GM19452 (cell line): ENCODE results near the gene HAPLN2.
A peak's percentile ranks its signal among the peaks of the same experiment; 100 is the strongest.

Experiments
- ATAC-seq: cut with Tn5 transposase; IDR thresholded peaks from one replicate; pipeline ENCODE4 v1.9.1; 2021; ENCODE audit not compliant: unreplicated experiment

Gene HAPLN2

GRCh38 chr1:156659988-156660751 is 41.0 kb downstream of the HAPLN2 start:
- ATAC-seq = peak; percentile 65

GRCh38 chr1:156660752-156661112 is 41.5 kb downstream of the HAPLN2 start:
- no peak for ATAC-seq

DNA sequence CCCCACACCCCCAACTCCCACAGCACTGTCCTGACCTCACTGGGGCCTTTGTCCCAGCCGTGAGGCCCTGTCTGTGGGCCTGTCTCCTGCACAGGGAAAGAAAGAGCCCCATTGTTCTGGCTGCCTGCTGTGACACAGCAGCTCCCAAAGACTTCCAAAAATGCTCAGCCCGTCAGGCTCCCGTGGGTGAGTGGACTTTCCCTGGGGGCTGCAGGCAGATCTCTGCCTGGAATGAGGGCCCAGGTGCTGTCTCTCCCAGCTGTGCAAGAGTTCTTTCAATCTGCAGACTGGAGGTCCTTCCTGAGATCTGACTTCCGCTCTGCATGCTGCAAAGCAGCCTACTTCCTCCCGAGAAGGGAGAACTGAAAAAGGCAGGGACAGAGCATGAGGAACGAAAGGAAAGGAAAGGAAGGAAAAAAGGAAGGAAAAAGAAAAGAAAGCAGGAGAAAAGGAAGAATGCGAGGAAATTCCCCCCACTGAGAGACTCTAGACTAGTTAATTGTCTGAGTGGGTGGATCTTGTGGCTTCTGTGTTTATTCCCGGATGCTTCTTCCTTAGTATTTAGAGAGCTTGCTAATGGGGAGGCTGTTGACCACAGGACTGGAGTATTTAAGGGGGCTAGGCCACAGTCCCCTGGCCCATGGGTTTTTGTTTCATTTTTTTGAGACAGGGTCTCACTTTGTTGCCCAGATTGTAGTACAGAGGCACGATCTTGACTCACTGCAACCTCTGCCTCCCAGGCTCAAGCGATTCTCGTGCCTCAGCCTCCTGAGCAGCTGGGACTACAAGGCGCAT is 43.0 kb downstream of the HAPLN2 start:
- ATAC-seq = no peak

DNA sequence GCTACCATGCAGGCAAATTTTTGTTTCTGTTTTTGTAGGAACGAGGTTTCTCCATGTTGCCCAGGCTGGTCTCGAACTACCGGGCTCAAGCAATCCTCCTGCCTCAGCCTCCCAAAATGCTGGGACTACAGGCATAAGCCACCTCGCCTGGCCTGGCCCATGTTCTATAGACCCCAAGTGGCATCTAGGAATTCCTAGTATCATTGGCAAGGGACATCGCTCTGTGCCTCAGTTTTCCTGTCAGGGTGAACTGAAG is 43.5 kb downstream of the HAPLN2 start:
- no peak for ATAC-seq

GRCh38 chr1:156663178-156663577 is 44.0 kb downstream of the HAPLN2 start:
- no peak for ATAC-seq

GRCh38 chr1:156664046-156664766 is 45.0 kb downstream of the HAPLN2 start:
- no peak for ATAC-seq

DNA sequence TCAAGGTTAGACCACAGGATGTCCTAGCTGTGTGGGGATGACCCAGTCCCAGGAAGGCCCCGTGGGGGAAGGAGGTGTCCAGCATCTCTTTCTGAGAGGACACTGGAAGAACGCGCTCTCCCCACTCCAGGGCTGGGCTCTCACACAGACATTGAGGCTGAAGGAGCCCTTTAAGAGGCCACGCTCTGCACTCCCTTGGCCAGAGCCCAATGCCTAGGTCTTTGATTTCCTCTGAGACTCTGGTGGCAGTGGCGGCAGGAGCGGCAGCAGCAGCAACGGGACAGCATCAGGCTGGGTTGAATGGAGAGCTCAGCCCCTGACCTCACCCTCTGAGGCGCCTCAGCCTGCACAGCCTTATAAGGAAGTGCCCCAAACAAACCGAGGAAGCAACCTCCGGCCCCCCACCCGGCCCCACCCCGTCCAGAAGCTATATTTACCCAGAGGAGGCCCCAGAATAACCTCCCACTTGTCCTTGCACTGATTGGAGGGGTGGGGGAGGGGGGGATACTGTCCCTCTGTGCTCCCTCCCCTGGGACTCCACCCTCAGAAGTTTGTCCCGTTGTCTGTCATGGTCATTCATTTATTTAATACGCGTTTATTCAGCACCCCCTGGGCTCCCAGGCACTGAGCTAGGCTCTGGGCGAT is 45.7 kb downstream of the HAPLN2 start:
- ATAC-seq = no peak

GRCh38 chr1:156665539-156665938 is 46.3 kb downstream of the HAPLN2 start:
- ATAC-seq = no peak

GRCh38 chr1:156666862-156667609 is 47.8 kb downstream of the HAPLN2 start:
- no peak for ATAC-seq

DNA sequence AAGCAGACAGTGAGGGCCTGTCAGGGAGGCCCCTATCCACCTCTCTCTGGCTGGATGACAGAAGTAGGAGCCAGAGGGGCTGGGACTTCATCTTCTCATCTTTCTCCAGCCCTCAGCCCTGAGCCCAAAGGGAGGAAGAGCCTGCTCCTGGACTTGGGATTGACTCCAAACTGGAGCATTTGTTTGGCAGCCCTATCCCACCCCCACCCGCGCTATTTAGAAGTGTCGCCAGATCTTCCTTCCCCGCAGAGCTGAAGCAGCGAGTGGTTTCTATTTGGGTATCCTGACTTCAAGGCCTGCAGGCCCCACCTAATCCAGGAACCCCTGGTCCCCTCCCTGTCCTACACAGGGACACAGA is 48.4 kb downstream of the HAPLN2 start:
- ATAC-seq = no peak

DNA sequence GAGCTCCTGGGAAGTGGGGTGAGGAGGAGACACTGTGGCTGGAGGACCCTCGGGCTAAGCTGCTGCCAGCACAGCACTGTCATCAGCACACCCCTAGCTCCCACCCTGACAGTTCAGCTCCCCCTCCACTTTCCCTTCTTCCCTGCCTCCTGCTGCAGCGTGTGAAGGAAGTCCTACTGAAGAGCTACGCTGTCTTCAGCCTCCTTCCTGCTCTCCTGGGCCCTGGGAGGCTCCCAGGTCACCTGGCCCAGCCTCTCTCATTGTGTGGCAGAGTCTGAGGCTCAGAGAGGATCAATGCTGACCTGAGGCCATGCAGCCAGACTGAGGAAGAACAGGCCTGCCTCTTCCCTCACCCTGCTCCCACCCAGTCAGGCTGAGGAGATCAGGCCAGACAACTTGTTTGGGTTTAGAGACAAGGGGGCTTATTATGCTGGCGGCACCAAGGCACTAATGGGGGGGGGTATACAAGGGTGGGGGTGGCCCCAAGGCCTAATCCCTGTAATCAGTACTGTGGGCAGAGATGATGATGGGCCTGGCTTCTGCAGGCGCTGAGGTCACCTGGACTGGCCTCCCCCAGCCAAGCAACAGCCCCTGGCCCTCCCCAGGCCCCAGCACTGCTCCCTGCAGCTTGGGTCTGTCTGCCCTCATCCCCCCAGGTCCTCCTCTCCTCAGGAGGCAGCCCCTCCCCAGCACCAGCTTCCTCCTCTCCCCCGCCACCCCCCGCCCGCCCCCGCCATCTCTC is 48.9 kb downstream of the HAPLN2 start:
- ATAC-seq = no peak

DNA sequence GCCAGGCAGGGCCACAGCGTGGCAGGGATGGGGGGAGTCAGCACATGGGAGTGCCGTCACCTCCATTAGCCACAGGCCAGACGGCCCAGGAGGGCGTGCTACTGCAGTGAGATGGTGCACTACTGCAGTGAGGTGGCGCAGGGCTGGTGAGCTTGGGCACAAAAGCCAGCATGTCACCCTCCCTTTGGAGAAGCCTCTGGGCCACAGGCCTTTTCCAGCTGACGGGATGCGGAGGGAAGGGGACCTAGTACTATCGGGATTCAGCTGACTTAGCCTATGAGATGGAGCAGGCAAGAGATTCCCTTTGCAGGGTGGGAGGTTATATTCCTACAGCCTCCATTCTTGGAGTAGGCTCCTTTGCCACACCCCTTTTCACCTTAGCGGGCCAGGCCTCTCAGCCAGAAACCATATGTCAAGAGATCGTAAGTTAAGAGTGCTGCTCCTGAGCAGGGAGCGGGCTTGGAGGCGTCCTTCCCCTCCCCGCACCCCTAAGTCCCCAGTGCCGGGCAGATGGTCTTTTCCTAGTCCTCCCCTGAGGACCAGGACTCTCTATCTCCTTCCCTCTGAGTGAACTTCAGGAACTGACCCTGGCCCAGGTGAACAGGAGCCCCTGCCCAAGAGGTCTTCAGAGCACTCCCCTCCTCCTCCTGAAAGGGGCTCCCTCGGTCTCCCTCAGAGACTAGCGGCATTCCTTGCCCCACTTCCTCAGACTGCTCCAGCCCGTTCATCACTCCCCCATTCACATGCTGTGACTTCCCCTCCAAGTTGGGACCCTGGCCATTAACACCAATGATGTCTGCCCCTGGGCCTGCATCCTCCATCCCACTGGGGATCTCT is 49.8 kb downstream of the HAPLN2 start:
- ATAC-seq = no peak

GRCh38 chr1:156669794-156670193 is 50.6 kb downstream of the HAPLN2 start:
- ATAC-seq = no peak

DNA sequence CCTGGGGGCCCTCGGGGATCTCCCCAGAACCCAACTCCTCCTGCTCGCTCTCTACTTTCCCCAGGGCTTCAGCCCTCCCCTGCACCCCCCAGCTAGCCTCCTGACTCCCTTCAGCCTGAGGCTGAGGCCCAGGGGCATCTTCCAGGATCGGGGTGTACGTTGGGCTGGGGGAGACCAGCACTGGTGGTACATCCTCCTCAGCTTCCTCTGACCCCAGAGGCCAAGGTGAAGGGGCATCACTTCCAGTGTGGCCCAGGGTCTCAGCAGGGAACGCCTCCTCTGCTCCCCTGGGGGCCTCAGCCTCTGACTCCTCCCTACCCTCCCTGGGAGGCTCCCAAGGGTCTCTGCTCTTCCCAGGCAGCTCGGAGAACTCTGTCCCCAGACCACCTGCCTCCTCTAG is 51.1 kb downstream of the HAPLN2 start:
- no peak for ATAC-seq

- ATAC-seq = no peak
Observed at GRCh38 chr1:156670791-156671190, 51.6 kb downstream of the HAPLN2 start.

- ATAC-seq = no peak
Observed at GRCh38 chr1:156671804-156672203, 52.6 kb downstream of the HAPLN2 start.

GRCh38 chr1:156673387-156674121 is 54.3 kb downstream of the HAPLN2 start:
- ATAC-seq = no peak
